ENCODE data around the gene SWSAP1.
A peak's percentile ranks its signal among the peaks of the same experiment; 100 is the strongest.

Gene SWSAP1

GRCh38 chr19:11414544-11414943 is 40.1 kb downstream of the SWSAP1 start:
- DNase-seq (ENCODE audit: low spot score), result no peak
- TF ChIP-seq CTCF (IDR thresholded peaks at IDR 0.05; ENCODE audit: extremely low read depth, missing control alignments), result no peak

GRCh38 chr19:11416346-11417052 is 42.0 kb downstream of the SWSAP1 start:
- TF ChIP-seq CTCF (IDR thresholded peaks at IDR 0.05; ENCODE audit: extremely low read depth, missing control alignments), result no peak
- no peak for DNase-seq (ENCODE audit: low spot score)

GRCh38 chr19:11418094-11418548 is 43.7 kb downstream of the SWSAP1 start:
- DNase-seq (ENCODE audit: low spot score), result no peak
- TF ChIP-seq CTCF (IDR thresholded peaks at IDR 0.05; ENCODE audit: extremely low read depth, missing control alignments), result no peak

- TF ChIP-seq CTCF (IDR thresholded peaks at IDR 0.05; ENCODE audit: extremely low read depth, missing control alignments), result no peak
- DNase-seq (ENCODE audit: low spot score), result no peak
Measured at GRCh38 chr19:11418549-11419506, 44.4 kb downstream of the SWSAP1 start, which contains the start of gene RGL3. Gene RGL3, minus strand, starts transcription at chr19:11419314. Its CDS starts 36 bp downstream, at chr19:11419278.

GRCh38 chr19:11420429-11421370 is 46.2 kb downstream of the SWSAP1 start:
- TF ChIP-seq CTCF (IDR thresholded peaks at IDR 0.05; ENCODE audit: extremely low read depth, missing control alignments), result no peak
- DNase-seq (ENCODE audit: low spot score), result peak; percentile 72

GRCh38 chr19:11421371-11422098 is 47.1 kb downstream of the SWSAP1 start:
- TF ChIP-seq CTCF (IDR thresholded peaks at IDR 0.05; ENCODE audit: extremely low read depth, missing control alignments), result no peak
- DNase-seq (ENCODE audit: low spot score), result peak; percentile 88

All from GM20000 (cell line).